GM12874 (cell line): ENCODE results near the gene ADAP1.

Experiments used
- CTCF ChIP-seq: IDR thresholded peaks from 2 replicates; pipeline ENCODE4 v1.5.1; 2011; ENCODE audit warnings: low read depth, mild to moderate bottlenecking, control low read depth, low read length, moderate library complexity; ENCODE audit not compliant: insufficient read depth

The ADAP1 gene

GRCh38 chr7:988426-988911 lies 34.0 kb upstream of the ADAP1 start:
- TF ChIP-seq CTCF: no peak

- TF ChIP-seq CTCF: no peak
These were observed 33.4 kb upstream of the ADAP1 start for GRCh38 chr7:987909-988308.

- TF ChIP-seq CTCF: no peak
These were observed 32.6 kb upstream of the ADAP1 start for GRCh38 chr7:986766-987751.

- no peak for TF ChIP-seq CTCF
These were observed 31.6 kb upstream of the ADAP1 start for GRCh38 chr7:985915-986741.

GRCh38 chr7:985127-985416 lies 30.6 kb upstream of the ADAP1 start:
- no peak for TF ChIP-seq CTCF

GRCh38 chr7:984361-985126 lies 30.1 kb upstream of the ADAP1 start:
- no peak for TF ChIP-seq CTCF
